GM23338 (cell line): ENCODE measurements around the gene TSPAN32. TPM values are rescaled to one million over a fixed set of nuclear protein-coding genes. Genes with fewer than 3 reads are reported as not detected.

Source experiments
- ATAC-seq: fragments of 200-7000 bp; cut with Tn5 transposase; 3 replicates; pipeline ENCODE4 v1.9.1; 2020
- DNase-seq: peaks from one replicate; pipeline ENCODE4 v3.0.0-alpha.2; 2015; ENCODE audit warnings: low spot score
- H2AFZ ChIP-seq: fragments of 200-600 bp; sonication (generic); 2 replicates; pipeline ENCODE4 v1.8.0; 2016; ENCODE audit warnings: antibody characterized with exemption, mild to moderate bottlenecking, moderate library complexity
- H3F3A ChIP-seq: fragments of 200-600 bp; sonication (generic); replicated peaks from 2 replicates; pipeline ENCODE4 v1.8.0; 2017; ENCODE audit warnings: antibody characterized with exemption, mixed run types, low read depth
- H3K27ac ChIP-seq: fragments of 200-600 bp; sonication (generic); 2 replicates; pipeline ENCODE4 v1.6.1; 2016; ENCODE audit warnings: low read depth
- H3K27me3 ChIP-seq: fragments of 200-600 bp; sonication (generic); 2 replicates; pipeline ENCODE4 v1.8.0; 2016; ENCODE audit warnings: mild to moderate bottlenecking, mixed run types, moderate library complexity; ENCODE audit not compliant: insufficient read depth
- H3K36me3 ChIP-seq: fragments of 200-600 bp; sonication (generic); 2 replicates; pipeline ENCODE4 v1.8.0; 2016; ENCODE audit warnings: mild to moderate bottlenecking; ENCODE audit not compliant: insufficient read depth
- H3K4me1 ChIP-seq: fragments of 200-600 bp; sonication (generic); 2 replicates; pipeline ENCODE4 v1.8.0; 2016; ENCODE audit warnings: mild to moderate bottlenecking, moderate library complexity; ENCODE audit not compliant: insufficient read depth
- H3K4me2 ChIP-seq: fragments of 200-600 bp; sonication (generic); 2 replicates; pipeline ENCODE4 v1.7.1; 2017; ENCODE audit warnings: mixed run types
- H3K4me3 ChIP-seq: fragments of 200-600 bp; sonication (generic); 2 replicates; pipeline ENCODE4 v1.6.1; 2016; ENCODE audit warnings: mixed run types
- H3K79me2 ChIP-seq: fragments of 200-600 bp; sonication (generic); replicated peaks from 2 replicates; pipeline ENCODE4 v1.8.0; 2017; ENCODE audit warnings: mild to moderate bottlenecking; ENCODE audit not compliant: insufficient read depth
- H3K9me2 ChIP-seq: fragments of 200-600 bp; sonication (generic); 2 replicates; pipeline ENCODE4 v1.8.0; 2017; ENCODE audit not compliant: insufficient read depth
- H4K20me1 ChIP-seq: fragments of 200-600 bp; sonication (generic); replicated peaks from 2 replicates; pipeline ENCODE4 v1.8.0; 2017; ENCODE audit warnings: mild to moderate bottlenecking; ENCODE audit not compliant: insufficient read depth
- H3K27ac Mint-ChIP-seq: 2 replicates; pipeline ENCODE4 v1.8.0; 2020; ENCODE audit warnings: inconsistent platforms, mild to moderate bottlenecking, moderate library complexity, mixed read lengths
- H3K27me3 Mint-ChIP-seq: 3 replicates; pipeline ENCODE4 v1.8.0; 2022; ENCODE audit warnings: low read depth, mild to moderate bottlenecking, moderate library complexity, mixed read lengths, inconsistent platforms; ENCODE audit not compliant: insufficient read depth, poor library complexity
- H3K36me3 Mint-ChIP-seq: 3 replicates; pipeline ENCODE4 v1.8.0; 2021; ENCODE audit warnings: low read depth, mild to moderate bottlenecking, inconsistent platforms, moderate library complexity, mixed read lengths
- H3K4me1 Mint-ChIP-seq: 3 replicates; pipeline ENCODE4 v1.8.0; 2020; ENCODE audit warnings: mild to moderate bottlenecking, inconsistent platforms, mixed read lengths
- H3K4me3 Mint-ChIP-seq: 3 replicates; pipeline ENCODE4 v1.8.0; 2021; ENCODE audit warnings: moderate library complexity, mild to moderate bottlenecking, inconsistent platforms, mixed read lengths
- H3K9me3 Mint-ChIP-seq: 3 replicates; pipeline ENCODE4 v1.8.0; 2020; ENCODE audit warnings: moderate library complexity, mild to moderate bottlenecking, inconsistent platforms, mixed read lengths
- CREB1 ChIP-seq: fragments of 250-450 bp; sonication (Bioruptor Pico); IDR thresholded peaks from 2 replicates; pipeline ENCODE4 v1.5.0; 2020; ENCODE audit warnings: low read depth, mild to moderate bottlenecking, moderate library complexity
- ETS1 ChIP-seq: IDR thresholded peaks from 2 replicates; pipeline ENCODE4 v1.6.1; 2016; ENCODE audit warnings: antibody characterized with exemption
- EZH2phosphoT487 ChIP-seq: fragments of 200-600 bp; sonication (generic); IDR thresholded peaks from one replicate; pipeline ENCODE4 v1.8.1; 2018; ENCODE audit warnings: antibody characterized with exemption; ENCODE audit not compliant: unreplicated experiment
- JUNB ChIP-seq: IDR thresholded peaks from one replicate; pipeline ENCODE4 v1.6.1; 2016; ENCODE audit warnings: antibody characterized with exemption; ENCODE audit not compliant: unreplicated experiment
- NANOG ChIP-seq: IDR thresholded peaks from 2 replicates; pipeline ENCODE4 v1.6.1; 2016; ENCODE audit warnings: antibody characterized with exemption, borderline replicate concordance
- REST ChIP-seq: IDR thresholded peaks from one replicate; pipeline ENCODE4 v1.6.1; 2018; ENCODE audit warnings: antibody characterized with exemption; ENCODE audit not compliant: unreplicated experiment
- STAT1 ChIP-seq: IDR thresholded peaks from one replicate; pipeline ENCODE4 v1.6.1; 2016; ENCODE audit warnings: antibody characterized with exemption; ENCODE audit not compliant: unreplicated experiment
- ZNF114 ChIP-seq: fragments of 250-450 bp; sonication (Bioruptor Pico); IDR thresholded peaks from 2 replicates; pipeline ENCODE4 v1.5.0; 2020; ENCODE audit warnings: mild to moderate bottlenecking, moderate library complexity
- ZNF331 ChIP-seq: fragments of 250-450 bp; sonication (Bioruptor Pico); IDR thresholded peaks from 2 replicates; pipeline ENCODE4 v1.5.0; 2020; ENCODE audit warnings: low read depth, mild to moderate bottlenecking, moderate library complexity
- ZNF462 ChIP-seq: fragments of 250-450 bp; sonication (Bioruptor Pico); IDR thresholded peaks from 2 replicates; pipeline ENCODE4 v1.5.0; 2020; ENCODE audit warnings: mild to moderate bottlenecking, moderate library complexity
- polyA plus RNA-seq: library from polyadenylated mRNA; unstranded; fragments of >200 nt; fragmentation: Nextera tagmentation; extraction: Ambion mirVana; gene quantifications from 2 replicates; pipeline ENCODE4 v1.2.1, GENCODE V29; 2016
- total RNA-seq: library from RNA; depleted of rRNA; stranded (reverse); fragments of >200 nt; shearing (Covaris generic); gene quantifications from 2 replicates; pipeline ENCODE4 v1.2.3, GENCODE V29; 2014

TSPAN32 gene
- total and polyA plus RNA-seq, 2 experiments from 2014 or later, result not detected

GRCh38 chr11:2271327-2272227, 30.2 kb upstream of the TSPAN32 start:
- Histone ChIP-seq H3K4me3 (peak overlapping the region; percentile 58), H2AFZ (peak overlapping the region; percentile 78), H3K27ac (no peak overlapping the region), H4K20me1 (no peaks in the 10 kb centered on the region), H3K79me2 (no peaks in the 10 kb centered on the region), H3K4me1 (peaks cover 6% of the 10 kb centered on the region), H3F3A (no peaks in the 10 kb centered on the region), H3K27me3 (peaks cover 74% of the 10 kb centered on the region), H3K9me2 (no peaks in the 10 kb centered on the region; the same call in 1 of the 2 replicates), H3K4me2 (peak overlapping the region; percentile 71), H3K36me3 (no peaks in the 10 kb centered on the region)
- no peak overlapping the region for H3K27ac Mint-ChIP-seq
- TF ChIP-seq NANOG (no peak), ETS1 (no peak), STAT1 (no peak), JUNB (no peak), REST (no peak), ZNF114 (CRISPR knock-in tag) (no peak), CREB1 (CRISPR knock-in tag) (no peak), ZNF331 (no peak), ZNF462 (CRISPR knock-in tag) (no peak), EZH2phosphoT487 (no peak)
- peaks cover 64% of the 10 kb centered on the region for H3K27me3 Mint-ChIP-seq
- H3K36me3 Mint-ChIP-seq, result no peaks in the 10 kb centered on the region
- ATAC-seq, result no peak; the same call in 1 of the 3 replicates
- peaks cover 5% of the 10 kb centered on the region; the same call in 2 of the 3 replicates for H3K9me3 Mint-ChIP-seq
- peak; percentile 47 for DNase-seq
- H3K4me3 Mint-ChIP-seq, result peak overlapping the region; percentile 48
- H3K4me1 Mint-ChIP-seq, result peaks cover 12% of the 10 kb centered on the region
